ENCODE results near the gene PLEKHA6.

PLEKHA6 gene

GRCh38 chr1:204202481-204202880 lies 157.2 kb downstream of the PLEKHA6 start:
- Histone ChIP-seq H3K27ac (no peak overlapping the region), H3K4me2 (no peak overlapping the region), H2AFZ (ENCODE audit: low read depth) (no peak overlapping the region), H3K79me2 (ENCODE audit: insufficient read depth, low read depth) (no peaks in the 10 kb centered on the region), H4K20me1 (ENCODE audit: insufficient read depth) (no peaks in the 10 kb centered on the region), H3K4me3 (IDR thresholded peaks at IDR 0.05; ENCODE audit: insufficient read depth, low read depth, low read length) (no peak overlapping the region), H3K36me3 (ENCODE audit: insufficient read depth) (no peaks in the 10 kb centered on the region), H3K4me1 (ENCODE audit: low read depth, poor library complexity, severe bottlenecking) (no peaks in the 10 kb centered on the region), H3K27me3 (ENCODE audit: insufficient read depth, low read depth) (no peaks in the 10 kb centered on the region; the same call in 1 of the 2 replicates), H3K9ac (no peak overlapping the region)
- TF ChIP-seq CTCF (conservative IDR thresholded peaks at IDR 0.05; ENCODE audit: low read depth, low read length): no peak

GRCh38 chr1:204201348-204202040 lies 158.2 kb downstream of the PLEKHA6 start:
- H3K4me3 ChIP-seq (IDR thresholded peaks at IDR 0.05; ENCODE audit: insufficient read depth, low read depth, low read length): no peak overlapping the region
- no peaks in the 10 kb centered on the region for H3K36me3 ChIP-seq (ENCODE audit: insufficient read depth)
- no peak overlapping the region for H3K9ac ChIP-seq
- H4K20me1 ChIP-seq (ENCODE audit: insufficient read depth): no peaks in the 10 kb centered on the region
- no peaks in the 10 kb centered on the region for H3K4me1 ChIP-seq (ENCODE audit: low read depth, poor library complexity, severe bottlenecking)
- H3K27ac ChIP-seq: no peak overlapping the region
- no peak for TF ChIP-seq CTCF (conservative IDR thresholded peaks at IDR 0.05; ENCODE audit: low read depth, low read length)
- no peaks in the 10 kb centered on the region for H3K79me2 ChIP-seq (ENCODE audit: insufficient read depth, low read depth)
- no peak overlapping the region for H2AFZ ChIP-seq (ENCODE audit: low read depth)
- H3K27me3 ChIP-seq (ENCODE audit: insufficient read depth, low read depth): no peaks in the 10 kb centered on the region; the same call in 1 of the 2 replicates
- H3K4me2 ChIP-seq: no peak overlapping the region

- Histone ChIP-seq H3K36me3 (ENCODE audit: insufficient read depth) (no peaks in the 10 kb centered on the region), H3K27ac (no peak overlapping the region), H3K4me1 (ENCODE audit: low read depth, poor library complexity, severe bottlenecking) (no peaks in the 10 kb centered on the region), H2AFZ (ENCODE audit: low read depth) (no peak overlapping the region), H3K79me2 (ENCODE audit: insufficient read depth, low read depth) (no peaks in the 10 kb centered on the region), H3K4me2 (no peak overlapping the region), H3K9ac (no peak overlapping the region), H3K4me3 (IDR thresholded peaks at IDR 0.05; ENCODE audit: insufficient read depth, low read depth, low read length) (no peak overlapping the region), H3K27me3 (ENCODE audit: insufficient read depth, low read depth) (peaks cover 4% of the 10 kb centered on the region; the same call in 1 of the 2 replicates), H4K20me1 (ENCODE audit: insufficient read depth) (no peaks in the 10 kb centered on the region; the same call in 1 of the 2 replicates)
- TF ChIP-seq CTCF (conservative IDR thresholded peaks at IDR 0.05; ENCODE audit: low read depth, low read length): no peak
These were observed 160.2 kb downstream of the PLEKHA6 start for GRCh38 chr1:204199579-204199978.

- Histone ChIP-seq H2AFZ (ENCODE audit: low read depth) (no peak overlapping the region), H3K4me1 (ENCODE audit: low read depth, poor library complexity, severe bottlenecking) (no peaks in the 10 kb centered on the region), H3K4me2 (no peak overlapping the region), H3K27me3 (ENCODE audit: insufficient read depth, low read depth) (peaks cover 4% of the 10 kb centered on the region; the same call in 1 of the 2 replicates), H3K79me2 (ENCODE audit: insufficient read depth, low read depth) (no peaks in the 10 kb centered on the region), H3K4me3 (IDR thresholded peaks at IDR 0.05; ENCODE audit: insufficient read depth, low read depth, low read length) (no peak overlapping the region), H3K36me3 (ENCODE audit: insufficient read depth) (no peaks in the 10 kb centered on the region), H3K9ac (no peak overlapping the region), H4K20me1 (ENCODE audit: insufficient read depth) (no peaks in the 10 kb centered on the region; the same call in 1 of the 2 replicates), H3K27ac (no peak overlapping the region)
- TF ChIP-seq CTCF (conservative IDR thresholded peaks at IDR 0.05; ENCODE audit: low read depth, low read length): no peak
These were observed 161.1 kb downstream of the PLEKHA6 start for GRCh38 chr1:204198348-204199340.

Measured in KMS-11 (cell line).